ENCODE results near the gene CCDC77. TPM values are rescaled to one million over a fixed set of nuclear protein-coding genes. Genes with fewer than 3 reads are reported as not detected.

The CCDC77 gene
- 8.9 and 11.8 TPM in 2 replicates for total RNA-seq

GRCh38 chr12:401235-402028, at the start of gene CCDC77:
CCDC77 (plus strand) TSS chr12:401644; CDS start chr12:409384, 7,740 bp downstream.

GRCh38 chr12:389142-390096, 12.0 kb upstream of the CCDC77 start, which contains the start of gene KDM5A:
KDM5A (minus strand) TSS chr12:389320; CDS start chr12:389091, 229 bp downstream.

GRCh38 chr12:459430-460258, 58.2 kb downstream of the CCDC77 start, which contains the start of gene B4GALNT3:
B4GALNT3 (plus strand) TSS chr12:459939; CDS start chr12:460377, 438 bp downstream.

Other genes with a start within 250 kb of the CCDC77 start
- not detected in 2 replicates for gene SLC6A12, start 187.5 kb upstream of the CCDC77 start, total RNA-seq
- gene SLC6A13, start 138.8 kb upstream of the CCDC77 start, total RNA-seq, result 0.32 TPM in 1 of 2 replicates, not detected in the other
- gene KDM5A, start 12.3 kb upstream of the CCDC77 start, total RNA-seq, result 64.3 and 64.9 TPM in 2 replicates
- gene B4GALNT3, start 58.3 kb downstream of the CCDC77 start, total RNA-seq, result 3.1 and 3.8 TPM in 2 replicates